ENCODE results near the gene ADGRB3.
"Not testable (repeated sequence)": the region's sequence is repeated elsewhere in the genome, so short reads cannot be mapped to it uniquely, and the experiment has no call there.

ADGRB3 gene

DNA sequence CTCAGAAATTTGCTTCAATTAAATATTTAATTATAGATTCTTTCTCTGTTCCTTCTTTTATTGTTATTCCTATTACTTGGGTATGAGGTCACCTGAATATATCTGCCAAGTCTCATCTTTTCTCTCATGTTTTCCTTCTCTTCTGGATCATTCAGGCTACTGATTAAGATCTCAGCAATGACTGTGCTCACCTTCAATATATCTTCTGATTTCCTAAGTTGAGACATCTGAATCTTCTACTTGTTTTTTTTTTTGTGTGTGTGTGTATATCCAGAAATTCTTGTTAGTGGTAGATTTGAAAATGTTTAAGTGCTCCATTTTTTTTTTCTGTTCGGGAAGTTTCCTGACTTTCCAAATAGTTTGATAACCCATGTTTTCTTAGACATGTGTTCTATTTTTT is 108.0 kb downstream of the ADGRB3 start:
- DNase-seq = no peak

DNA sequence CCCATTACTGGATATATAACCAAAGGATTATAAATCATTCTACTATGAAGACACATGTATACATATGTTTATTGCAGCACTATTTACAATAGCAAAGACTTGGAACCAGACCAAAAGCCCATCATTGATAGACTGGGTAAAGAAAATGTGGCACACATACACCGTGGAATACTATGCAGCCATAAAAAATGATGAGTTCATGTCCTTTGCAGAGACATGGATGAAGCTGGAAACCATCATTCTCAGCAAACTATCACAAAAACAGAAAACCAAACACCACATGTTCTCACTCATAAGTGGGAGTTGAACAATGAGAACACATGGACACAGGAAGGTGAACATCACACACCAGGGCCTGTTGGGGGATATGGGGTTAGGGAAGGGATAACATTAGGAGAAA is 109.3 kb downstream of the ADGRB3 start:
- not testable (repeated sequence) for DNase-seq

DNA sequence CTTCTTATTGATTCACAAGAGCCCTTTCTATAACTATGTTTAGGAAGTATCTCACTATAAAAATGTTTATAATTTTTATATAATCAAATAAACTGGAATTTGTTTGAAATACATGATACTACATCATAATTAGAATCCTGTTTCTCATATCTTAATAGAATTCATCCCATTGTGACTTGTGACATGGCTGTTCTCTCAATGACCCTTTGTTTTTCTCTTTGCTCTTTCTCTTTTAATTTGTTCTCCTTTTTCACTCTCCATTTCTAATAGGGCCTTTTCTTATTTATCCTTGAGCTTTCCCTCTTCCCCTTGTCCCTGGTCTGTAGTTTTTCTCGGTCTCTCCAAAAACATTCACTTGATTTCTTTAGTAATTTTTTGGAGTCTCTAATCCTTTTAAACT is 111.3 kb downstream of the ADGRB3 start:
- no peak for DNase-seq

DNA sequence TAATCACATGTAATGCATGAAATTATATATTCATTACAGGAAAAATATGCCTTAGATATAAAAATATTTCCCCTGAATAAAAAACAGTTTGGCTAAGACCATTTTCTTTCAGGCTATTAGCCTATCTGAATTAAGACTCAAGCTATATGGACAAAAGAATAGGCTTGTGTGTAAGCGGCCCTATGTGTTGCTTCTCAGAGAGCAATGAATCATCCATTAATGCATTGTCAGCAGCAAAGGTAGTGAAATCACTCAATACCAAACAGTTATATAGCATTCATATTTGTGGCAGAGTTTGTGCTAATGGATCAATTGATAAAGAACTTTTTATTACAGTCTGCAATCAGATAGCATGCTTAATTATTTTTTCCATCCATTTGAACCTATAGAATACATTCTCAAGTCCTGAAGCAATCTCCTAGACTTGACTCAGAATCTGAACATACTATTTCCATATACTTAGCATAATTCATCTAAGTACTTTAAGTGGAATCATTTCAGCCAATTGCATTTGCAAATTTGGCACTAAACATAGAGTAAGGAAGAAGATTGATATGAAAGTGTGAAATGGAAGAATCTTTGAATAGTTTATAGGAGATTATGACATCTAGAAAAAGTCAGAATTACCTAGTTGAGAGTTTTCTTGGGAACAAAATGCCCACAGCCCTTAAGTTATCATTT is 112.2 kb downstream of the ADGRB3 start:
- DNase-seq = no peak

DNA sequence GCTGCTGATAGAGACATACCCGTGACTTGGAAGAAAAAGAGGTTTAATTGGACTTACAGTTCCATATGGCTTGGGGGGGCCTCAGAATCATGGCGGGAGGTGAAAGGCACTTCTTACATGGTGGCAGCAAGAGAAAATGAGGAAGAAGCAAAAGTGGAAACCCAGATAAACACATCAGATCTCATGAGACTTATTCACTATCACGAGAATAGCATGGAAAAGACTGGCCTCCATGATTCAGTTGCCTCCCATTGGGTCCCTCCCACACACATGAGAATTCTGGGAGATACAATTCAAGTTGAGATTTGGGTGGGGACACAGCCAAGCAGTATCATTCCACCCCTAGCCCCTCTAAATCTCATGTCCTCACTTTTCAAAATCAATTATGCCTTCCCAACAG is 112.8 kb downstream of the ADGRB3 start:
- DNase-seq = not testable (repeated sequence)

DNA sequence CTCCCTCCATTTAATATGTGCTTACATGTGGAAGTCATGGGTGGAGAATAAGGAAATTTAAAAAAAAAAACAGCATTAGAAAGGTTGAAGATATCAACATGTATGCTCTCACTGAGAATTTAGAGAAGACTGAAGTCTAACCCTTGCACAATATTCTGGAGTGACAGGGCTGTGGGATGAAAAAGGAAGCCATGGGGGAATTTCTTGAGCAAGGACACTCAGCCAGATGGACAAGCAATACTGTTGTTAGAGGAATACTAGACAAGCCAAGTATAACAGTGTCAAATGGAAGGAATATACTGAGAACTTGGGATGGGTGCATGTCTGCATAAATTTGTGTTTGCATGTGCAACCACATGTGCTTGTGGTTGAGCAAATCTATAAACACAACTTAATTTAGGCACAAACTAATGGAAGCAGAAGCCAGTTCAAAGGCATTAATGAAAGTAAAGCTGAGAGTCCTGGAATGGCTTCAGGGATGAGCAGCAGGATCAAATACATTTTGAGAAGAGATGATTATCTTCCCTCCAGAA is 119.7 kb downstream of the ADGRB3 start:
- no peak for DNase-seq

DNA sequence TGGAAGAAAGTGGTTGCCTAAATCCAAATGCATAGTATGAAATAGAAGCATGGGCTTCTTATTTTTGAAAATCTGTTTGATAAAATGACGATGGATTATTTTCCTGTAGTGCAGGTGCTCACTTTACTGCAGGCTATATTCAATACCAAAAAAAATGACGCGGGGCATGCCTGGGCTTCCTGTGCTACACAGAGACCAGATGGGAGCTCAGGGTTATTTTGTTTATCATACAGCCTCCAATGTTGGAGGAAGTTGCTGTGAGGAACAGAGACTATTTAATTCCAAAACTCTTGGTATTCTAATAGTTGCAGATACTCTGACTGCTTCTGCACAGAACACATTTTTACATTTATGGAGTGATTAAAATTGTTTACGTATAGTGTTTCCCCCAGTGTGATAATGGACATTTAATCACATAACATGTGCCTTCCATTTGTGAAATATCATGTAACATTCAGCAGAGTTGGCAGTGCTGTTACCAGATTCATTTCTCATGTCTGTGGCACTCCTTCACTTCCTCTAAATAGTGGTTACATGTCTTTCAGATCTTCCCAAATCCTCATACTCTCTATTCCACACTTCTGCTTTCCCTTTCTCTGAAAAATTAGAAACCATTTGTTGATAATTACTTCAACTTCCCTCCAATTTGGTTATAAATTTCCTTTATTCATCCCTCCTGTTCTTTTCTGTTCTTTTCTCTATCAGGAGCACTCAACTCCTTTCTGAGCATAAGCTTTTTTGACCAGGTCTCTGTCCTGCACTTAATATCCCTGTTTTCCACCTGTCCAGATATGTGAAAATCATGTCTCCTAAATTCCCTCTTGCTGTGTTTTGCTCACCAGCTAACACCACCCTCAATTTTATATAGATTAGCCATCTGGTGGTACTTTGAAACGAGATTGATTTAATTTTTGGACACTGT is 121.6 kb downstream of the ADGRB3 start:
- no peak for DNase-seq

DNA sequence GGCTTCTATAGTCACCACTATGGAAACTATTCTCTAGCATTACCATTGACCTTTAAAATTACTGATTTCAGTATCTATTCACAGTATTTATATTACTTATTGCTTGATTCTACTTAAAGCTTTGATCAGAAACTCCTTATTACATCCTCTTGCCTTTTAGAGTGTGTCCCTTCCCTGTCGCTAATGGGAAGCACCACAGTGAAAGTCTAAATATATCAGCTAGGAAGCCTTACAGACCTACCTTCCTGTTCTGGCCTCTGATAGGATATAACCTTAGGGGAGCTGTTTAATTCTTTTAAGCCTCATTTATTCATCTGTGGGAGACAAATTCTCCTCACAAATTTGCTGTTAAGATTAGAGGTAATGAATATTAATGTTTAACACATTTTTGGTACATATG is 122.7 kb downstream of the ADGRB3 start:
- DNase-seq = no peak

DNA sequence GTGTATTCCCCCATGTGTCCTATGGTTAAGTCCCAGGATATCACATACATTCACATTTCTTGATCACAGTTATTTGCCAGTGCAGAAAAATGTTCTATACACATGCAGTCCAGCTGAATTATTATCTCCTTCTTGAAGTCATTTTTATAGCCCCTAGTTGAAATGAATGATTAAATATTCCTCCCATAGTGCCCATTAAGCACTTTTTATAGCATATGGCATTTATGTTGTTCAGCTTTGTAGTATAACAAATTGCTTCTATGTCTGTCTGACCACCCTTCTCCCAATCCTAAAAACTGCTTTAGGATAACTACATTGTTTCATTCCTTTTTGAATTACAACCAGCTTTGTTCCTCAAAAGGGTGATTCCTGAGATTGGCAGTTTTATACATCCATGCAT is 123.5 kb downstream of the ADGRB3 start:
- no peak for DNase-seq

DNA sequence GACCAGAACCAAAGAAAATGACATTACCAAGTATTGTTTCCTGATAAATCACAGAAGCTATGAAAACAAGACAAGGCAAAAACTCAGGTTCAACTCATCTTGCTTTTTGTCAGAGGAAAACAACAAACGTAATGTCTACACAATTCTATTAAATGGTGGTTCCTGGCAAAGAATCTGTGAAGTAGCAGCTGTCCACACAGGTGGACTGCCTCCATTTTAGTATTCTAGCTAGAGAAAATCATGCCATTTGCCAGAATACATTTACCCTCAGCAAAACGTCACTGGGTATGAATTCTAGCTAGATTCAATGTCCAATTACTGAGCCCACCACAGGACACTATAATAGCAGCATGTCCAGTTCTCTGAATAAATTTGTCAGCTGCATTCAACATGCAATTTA is 125.4 kb downstream of the ADGRB3 start:
- no peak for DNase-seq

DNA sequence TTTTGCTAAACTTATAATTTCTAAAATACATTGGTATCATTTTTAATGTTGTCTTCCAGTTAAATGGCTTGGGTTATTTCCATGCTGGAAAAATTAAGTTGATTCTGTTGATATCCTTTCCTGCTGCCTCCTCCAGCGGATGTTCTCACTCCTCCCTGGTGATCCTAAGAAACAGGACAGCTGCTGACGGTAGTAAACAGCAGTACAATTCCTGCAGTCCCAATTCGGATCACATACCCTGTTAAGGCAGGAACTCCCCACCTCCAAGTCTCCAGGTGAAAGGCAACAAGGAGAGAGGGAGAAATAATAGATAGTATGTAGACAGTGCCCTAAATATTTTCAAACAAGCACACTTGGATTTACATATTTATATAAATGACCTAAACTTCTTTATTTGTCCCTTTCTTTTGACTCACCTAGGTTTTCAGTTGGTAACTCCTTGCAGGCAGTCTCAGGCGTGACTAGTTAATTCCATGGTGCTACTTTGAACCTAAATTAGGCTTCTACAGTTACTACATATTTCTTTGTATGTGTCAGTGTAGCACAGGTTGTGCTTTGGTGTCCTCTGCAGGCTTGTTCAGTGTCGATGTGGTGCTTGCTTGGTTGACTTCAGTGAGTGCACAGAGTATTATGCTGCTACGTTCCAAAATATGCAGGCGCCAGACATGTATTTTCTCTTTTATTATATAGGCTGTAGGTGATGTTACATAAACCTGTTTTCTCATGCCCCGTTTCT is 126.0 kb downstream of the ADGRB3 start:
- no peak for DNase-seq

DNA sequence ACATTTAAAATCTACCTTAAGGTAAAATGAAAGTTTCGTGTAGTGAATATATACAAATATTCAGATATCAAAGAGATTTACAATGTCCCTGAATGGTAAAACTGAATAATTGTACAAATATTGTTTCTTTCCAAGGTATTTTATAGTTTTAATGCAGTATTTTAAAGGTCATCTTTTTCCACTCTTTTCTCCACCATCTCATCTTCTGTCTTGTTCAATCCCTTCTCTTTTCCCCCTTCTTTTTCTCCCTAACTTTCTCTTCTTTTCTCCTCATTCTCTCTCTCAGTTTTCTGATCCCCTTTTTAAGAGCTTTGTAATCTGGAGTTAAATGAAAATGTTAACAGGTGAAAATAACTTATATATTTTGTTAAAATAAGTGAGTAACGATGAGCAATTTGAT is 126.9 kb downstream of the ADGRB3 start:
- no peak for DNase-seq

DNA sequence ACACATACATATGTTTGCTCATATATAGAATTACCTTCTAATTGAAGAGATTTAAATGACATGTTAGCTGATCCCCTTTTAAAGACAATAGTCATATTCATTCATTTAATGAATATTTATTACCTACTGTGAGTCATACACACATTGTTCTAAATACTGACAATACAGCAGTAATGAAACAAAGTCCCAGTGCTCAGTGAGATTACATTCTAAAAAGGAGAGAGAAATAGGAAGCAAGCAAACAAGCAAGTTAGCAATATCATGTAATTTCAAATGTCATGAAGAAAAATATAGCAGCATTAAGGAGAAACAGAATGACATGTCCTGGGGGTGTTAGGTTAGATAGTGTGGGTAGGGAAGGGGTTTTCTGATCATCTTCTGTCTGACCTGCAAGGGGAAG is 136.3 kb downstream of the ADGRB3 start:
- no peak for DNase-seq

DNA sequence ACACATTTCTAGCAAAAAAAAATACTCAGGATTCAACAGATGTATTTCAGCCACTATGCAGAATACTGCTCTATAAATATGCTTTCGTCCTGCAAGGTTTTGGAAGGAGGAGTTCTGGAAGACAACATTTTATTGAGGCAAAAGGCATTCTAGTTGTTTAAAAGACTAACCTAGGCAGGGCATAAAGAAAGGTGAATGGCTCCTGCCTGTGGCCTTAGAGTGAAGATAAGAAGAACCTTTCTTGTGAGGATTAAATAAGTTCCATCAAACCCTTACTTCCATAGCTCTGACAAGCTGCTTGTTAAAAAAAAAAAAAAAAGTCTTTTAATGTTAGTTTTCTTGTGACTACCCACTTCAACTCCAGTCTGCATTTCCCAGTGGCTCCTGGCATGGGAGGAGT is 139.8 kb downstream of the ADGRB3 start:
- DNase-seq = no peak

DNA sequence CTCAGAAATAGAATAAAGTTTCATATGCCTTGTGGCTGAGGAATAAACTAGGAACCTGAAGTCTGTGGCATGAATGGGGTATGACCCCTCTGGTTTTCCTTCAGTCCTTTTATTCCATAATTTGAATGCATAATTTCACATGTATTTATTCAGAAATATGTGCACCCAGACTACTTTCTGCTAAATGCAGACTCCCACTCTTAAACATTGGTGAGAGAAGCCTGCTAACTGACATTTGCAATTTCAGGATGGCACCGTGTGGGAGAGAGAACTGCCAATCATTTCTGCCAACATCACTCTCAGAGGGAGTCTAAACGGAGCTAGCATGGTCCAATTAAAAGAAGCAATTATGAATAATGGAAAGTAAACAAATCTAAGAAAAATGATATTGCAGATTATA is 141.3 kb downstream of the ADGRB3 start:
- DNase-seq = no peak

DNA sequence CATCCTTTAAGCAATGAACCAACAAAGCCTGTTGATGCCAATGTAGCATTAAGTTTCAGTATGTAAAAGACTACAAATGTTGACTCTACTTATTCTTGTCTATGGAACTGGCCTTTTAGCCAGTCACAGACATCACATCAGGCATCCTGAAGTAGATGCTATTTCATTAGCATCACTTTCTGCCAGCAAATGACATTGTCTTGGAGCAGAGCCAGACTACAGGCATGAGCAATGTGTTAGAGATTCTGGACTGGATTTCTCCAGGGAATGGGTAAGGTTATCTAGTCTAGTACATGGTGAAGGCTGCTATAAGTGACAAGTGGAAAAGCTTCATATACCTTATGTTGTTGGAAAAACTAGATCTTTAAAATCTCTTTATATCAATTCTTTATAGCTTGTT is 142.9 kb downstream of the ADGRB3 start:
- DNase-seq = no peak

DNA sequence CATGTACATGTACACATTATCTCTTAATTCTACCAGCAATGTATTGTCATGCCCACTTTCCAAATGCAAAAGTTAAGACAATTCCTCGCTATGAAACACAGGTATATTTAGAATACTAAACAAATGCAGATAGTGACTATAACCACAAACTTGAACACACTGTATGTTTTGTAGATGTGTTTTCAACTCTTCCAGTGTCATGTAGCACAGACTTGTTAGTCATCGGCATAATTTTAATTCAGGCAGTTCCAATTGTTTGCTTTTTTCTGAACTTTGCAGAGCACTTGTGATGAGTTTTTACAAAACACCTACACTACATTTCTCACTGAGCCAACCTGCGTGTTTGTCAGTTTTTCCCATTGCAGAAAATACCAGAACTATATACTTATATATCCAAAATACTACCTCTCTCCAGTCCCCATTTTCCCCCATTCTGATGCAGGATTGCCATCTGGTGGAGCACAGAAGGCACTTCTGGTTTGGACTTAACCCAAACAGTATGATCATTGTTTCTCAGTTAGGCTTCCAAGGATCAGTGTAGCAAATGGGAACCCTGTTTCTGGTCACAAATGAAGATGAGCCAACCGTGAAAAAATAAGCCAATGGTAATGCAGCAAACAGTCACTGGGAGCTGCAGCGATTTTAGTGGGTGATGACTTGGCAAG is 143.4 kb downstream of the ADGRB3 start:
- DNase-seq = no peak

DNA sequence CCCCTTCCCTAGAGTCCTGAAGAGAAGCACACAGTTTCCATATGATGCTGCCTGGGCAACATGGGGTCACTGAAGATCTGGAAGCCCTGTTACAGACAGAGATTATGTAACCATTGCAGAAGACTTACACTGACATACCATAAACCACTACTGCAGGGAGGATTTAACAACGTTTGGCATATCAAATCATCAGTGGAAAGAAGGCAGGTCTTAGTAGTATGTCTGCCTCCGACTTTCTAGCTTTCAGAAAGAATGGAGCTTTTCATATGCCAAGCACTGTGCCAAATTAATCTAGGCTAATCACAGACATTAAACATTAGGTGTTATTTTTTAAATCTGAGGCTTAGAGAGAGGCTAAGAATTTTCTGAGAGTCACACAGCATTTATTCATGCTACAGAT is 144.3 kb downstream of the ADGRB3 start:
- DNase-seq = no peak

DNA sequence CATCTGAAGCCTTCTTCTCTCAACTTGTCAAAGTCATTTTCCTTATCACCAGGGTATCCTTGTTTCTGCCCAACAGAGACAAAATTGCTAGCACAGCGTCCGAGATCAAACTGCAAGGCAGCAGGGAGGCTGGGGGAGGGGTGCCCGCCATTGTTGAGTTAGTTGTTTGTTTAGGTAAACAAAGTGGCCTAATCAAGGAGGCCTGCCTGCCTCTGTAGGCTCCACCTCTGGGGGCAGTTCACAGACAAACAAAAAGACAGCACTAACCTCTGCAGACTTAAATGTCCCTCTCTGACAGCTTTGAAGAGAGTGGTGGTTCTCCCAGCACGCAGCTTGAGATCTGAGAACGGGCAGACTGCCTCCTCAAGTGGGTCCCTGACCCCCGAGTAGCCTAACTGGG is 155.0 kb downstream of the ADGRB3 start:
- not testable (repeated sequence) for DNase-seq

DNA sequence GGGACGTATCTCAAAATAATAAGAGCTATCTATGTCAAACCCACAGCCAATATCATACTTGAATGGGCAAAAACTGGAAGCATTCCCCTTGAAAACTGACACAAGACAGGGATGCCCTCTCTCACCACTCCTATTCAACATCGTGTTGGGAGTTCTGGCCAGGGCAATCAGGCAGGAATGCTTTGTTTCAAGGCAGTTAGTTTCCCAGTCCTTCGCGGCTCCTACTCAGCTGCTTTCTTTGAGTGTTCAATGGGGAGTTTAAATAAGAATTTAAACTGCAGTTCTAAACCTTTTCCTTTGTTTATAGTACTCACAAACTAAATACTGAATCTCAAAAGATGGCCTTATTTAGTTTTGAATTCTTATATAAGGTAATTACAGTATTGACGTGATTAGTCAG is 179.9 kb downstream of the ADGRB3 start:
- not testable (repeated sequence) for DNase-seq

DNA sequence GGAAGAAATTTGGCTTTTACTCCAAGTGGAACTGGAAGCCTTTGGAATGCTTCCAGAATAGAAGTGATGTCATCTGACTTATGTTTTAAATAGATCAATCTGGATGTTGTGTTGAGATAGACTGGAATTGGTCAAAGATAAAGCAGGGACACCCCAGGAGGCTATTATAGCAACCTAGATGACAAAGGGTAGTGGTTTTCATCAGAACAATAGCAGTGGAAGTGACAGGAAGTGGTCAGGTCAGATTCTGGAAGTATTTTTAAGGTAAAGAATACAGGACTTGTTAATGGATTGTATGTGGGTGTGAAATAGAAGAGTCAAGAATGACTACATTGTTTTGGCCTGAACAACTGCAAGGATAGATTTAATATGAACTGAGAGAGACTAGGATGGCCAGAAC is 191.4 kb downstream of the ADGRB3 start:
- DNase-seq = no peak

DNA sequence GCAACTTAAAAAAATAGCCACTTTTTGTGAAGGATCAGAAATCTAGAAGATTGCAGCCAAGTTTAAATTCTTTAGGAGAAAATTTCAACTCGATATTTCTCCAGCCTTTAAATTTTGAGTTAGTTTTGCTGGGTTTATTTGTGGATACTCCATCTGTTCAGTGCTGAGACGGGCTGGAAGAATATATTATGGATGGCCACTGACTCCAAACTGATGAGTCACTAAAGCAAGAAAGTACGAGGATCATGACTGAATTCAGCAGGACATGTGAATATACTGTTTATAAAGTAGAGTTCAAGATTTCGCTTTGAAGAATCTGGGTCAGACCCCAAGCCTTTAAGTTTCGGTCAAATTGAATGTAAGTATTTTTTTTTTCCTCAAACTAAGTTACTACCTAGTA is 199.5 kb downstream of the ADGRB3 start:
- no peak for DNase-seq

DNA sequence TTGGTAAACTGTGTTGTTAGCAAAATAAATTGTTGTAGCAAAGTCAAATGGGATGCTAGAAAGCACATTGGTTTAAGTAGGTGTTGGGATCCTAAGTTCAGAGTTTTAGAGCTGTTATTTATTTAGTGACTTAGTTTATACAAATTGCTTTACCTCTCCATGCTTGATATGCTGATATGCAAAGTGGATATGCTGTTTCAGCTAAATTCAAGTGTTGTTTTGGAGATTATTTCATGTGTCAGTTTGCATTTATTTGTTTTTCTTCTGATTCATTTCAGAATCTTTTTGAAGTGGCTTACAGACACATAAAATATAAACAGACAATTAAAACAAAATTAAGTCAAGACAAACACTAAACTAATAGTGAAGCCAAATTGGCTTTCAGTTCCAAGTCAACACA is 203.5 kb downstream of the ADGRB3 start:
- no peak for DNase-seq
